Suprapubic skin (tissue), 4 donors: ENCODE data around the gene STARD9. TPM values are rescaled to one million over a fixed set of nuclear protein-coding genes. Genes with fewer than 3 reads are reported as not detected.

Source experiments
- DNase-seq, 2 donors: peaks; one replicate each; pipeline ENCODE4 v3.0.0-alpha.2; 2019; ENCODE audit warnings: low spot score in 2 of 2
- H3K27ac ChIP-seq: fragments of 200-600 bp; sonication (generic); one replicate; pipeline ENCODE4 v1.5.1; 2019
- H3K27me3 ChIP-seq: fragments of 200-600 bp; sonication (generic); one replicate; pipeline ENCODE4 v1.5.1; 2019
- H3K36me3 ChIP-seq: fragments of 200-600 bp; sonication (generic); one replicate; pipeline ENCODE4 v1.5.1; 2019
- H3K4me1 ChIP-seq: fragments of 200-600 bp; sonication (generic); one replicate; pipeline ENCODE4 v1.5.1; 2019
- H3K4me3 ChIP-seq: fragments of 200-600 bp; sonication (generic); one replicate; pipeline ENCODE4 v1.5.1; 2019; ENCODE audit warnings: mild to moderate bottlenecking
- H3K9me3 ChIP-seq: fragments of 200-600 bp; sonication (generic); one replicate; pipeline ENCODE4 v1.5.1; 2019
- CTCF ChIP-seq, 2 donors: fragments of 200-600 bp in 1 of 2; fragments of 450-650 bp in 1 of 2; sonication (generic) in 1 of 2; IDR thresholded peaks; one replicate each; pipeline ENCODE4 v1.5.1; 2016 to 2019; ENCODE audit warnings: antibody characterized with exemption in 2 of 2, mild to moderate bottlenecking in 1 of 2, moderate library complexity in 1 of 2
- EP300 ChIP-seq: sonication (generic); formaldehyde crosslinking; IDR thresholded peaks from one replicate; pipeline ENCODE4 v1.6.1; 2017; ENCODE audit warnings: antibody characterized with exemption
- POLR2A ChIP-seq, 2 donors: fragments of 450-650 bp; IDR thresholded peaks; one replicate each; pipeline ENCODE4 v1.6.1; 2017; ENCODE audit warnings: antibody characterized with exemption in 2 of 2, mild to moderate bottlenecking in 2 of 2, moderate library complexity in 2 of 2
- POLR2AphosphoS5 ChIP-seq, 3 donors: sonication (generic); formaldehyde crosslinking; IDR thresholded peaks; one replicate each; pipeline ENCODE4 v1.6.1; 2017; ENCODE audit warnings: antibody characterized with exemption in 3 of 3
- WGBS: methylation state at CpG from one replicate; pipeline ENCODE4 v1.1.5; 2018; 5-methylcytosine and 5-hydroxymethylcytosine counted together
- total RNA-seq, 4 donors: library from RNA; depleted of rRNA; stranded (reverse); fragments of >200 nt; gene quantifications; one replicate each; pipeline ENCODE4 v1.1.0, GENCODE V29; 2016

Gene STARD9
- total RNA-seq, 4 donors from 2014 or later, result 5.0 to 24.6 (median 7.6) TPM

- no peak for DNase-seq
These were observed 121.2 kb downstream of the STARD9 start for GRCh38 chr15:42696626-42697025.

GRCh38 chr15:42704492-42704926, 129.1 kb downstream of the STARD9 start:
- TF ChIP-seq POLR2AphosphoS5 (IDR thresholded peaks at IDR 0.05), result no peak
- peak; percentile 45 to 68 for TF ChIP-seq CTCF (IDR thresholded peaks at IDR 0.05)
- Histone ChIP-seq H3K36me3 (no peaks in the 10 kb centered on the region), H3K4me3 (no peak overlapping the region), H3K4me1 (peaks cover 5% of the 10 kb centered on the region), H3K27ac (no peak overlapping the region), H3K27me3 (no peaks in the 10 kb centered on the region), H3K9me3 (no peaks in the 10 kb centered on the region)
- no peak for DNase-seq
- WGBS, result 38% methylated on average over 4 of the region's 4 CpGs

More at GRCh38 chr15:42696626-42697025, 121.2 kb downstream of the STARD9 start:
- no peaks in the 10 kb centered on the region for H3K4me1 ChIP-seq
- H3K9me3 ChIP-seq, result no peaks in the 10 kb centered on the region
- H3K27me3 ChIP-seq, result no peaks in the 10 kb centered on the region
- 86% methylated on average over 5 of the region's 5 CpGs for WGBS
- peaks cover 31% of the 10 kb centered on the region for H3K36me3 ChIP-seq
- no peak overlapping the region for H3K4me3 ChIP-seq
- TF ChIP-seq POLR2A (IDR thresholded peaks at IDR 0.05) (no peak), EP300 (no peak), CTCF (IDR thresholded peaks at IDR 0.05) (no peak), POLR2AphosphoS5 (IDR thresholded peaks at IDR 0.05) (no peak)
- H3K27ac ChIP-seq, result no peak overlapping the region

- Histone ChIP-seq H3K9me3 (no peaks in the 10 kb centered on the region), H3K27ac (no peak overlapping the region), H3K4me3 (no peak overlapping the region), H3K27me3 (no peaks in the 10 kb centered on the region), H3K36me3 (no peaks in the 10 kb centered on the region), H3K4me1 (peaks cover 5% of the 10 kb centered on the region)
- 94% methylated on average over 5 of the region's 5 CpGs for WGBS
- TF ChIP-seq CTCF (IDR thresholded peaks at IDR 0.05), result no peak
- TF ChIP-seq EP300, result no peak
- no peak for TF ChIP-seq POLR2AphosphoS5 (IDR thresholded peaks at IDR 0.05)
- no peak for TF ChIP-seq POLR2A (IDR thresholded peaks at IDR 0.05)
- no peak for DNase-seq
These were observed 129.9 kb downstream of the STARD9 start for GRCh38 chr15:42705336-42705735.

- no peaks in the 10 kb centered on the region for H3K9me3 ChIP-seq
- TF ChIP-seq EP300 (no peak), CTCF (IDR thresholded peaks at IDR 0.05) (no peak), POLR2AphosphoS5 (IDR thresholded peaks at IDR 0.05) (no peak), POLR2A (IDR thresholded peaks at IDR 0.05) (no peak)
- H3K4me3 ChIP-seq, result no peak overlapping the region
- H3K27ac ChIP-seq, result no peak overlapping the region
- H3K27me3 ChIP-seq, result no peaks in the 10 kb centered on the region
- WGBS, result 56% methylated on average over 2 of the region's 2 CpGs
- no peak for DNase-seq
- peaks cover 5% of the 10 kb centered on the region for H3K4me1 ChIP-seq
- H3K36me3 ChIP-seq, result no peaks in the 10 kb centered on the region
These were observed 131.7 kb downstream of the STARD9 start for GRCh38 chr15:42707068-42707467.

GRCh38 chr15:42707873-42708544, 132.6 kb downstream of the STARD9 start:
- no peaks in the 10 kb centered on the region for H3K9me3 ChIP-seq
- H3K36me3 ChIP-seq, result no peaks in the 10 kb centered on the region
- no peak for DNase-seq
- no peak overlapping the region for H3K27ac ChIP-seq
- no peaks in the 10 kb centered on the region for H3K27me3 ChIP-seq
- no peak for TF ChIP-seq CTCF (IDR thresholded peaks at IDR 0.05)
- TF ChIP-seq POLR2A (IDR thresholded peaks at IDR 0.05), result no peak
- TF ChIP-seq POLR2AphosphoS5 (IDR thresholded peaks at IDR 0.05), result no peak
- TF ChIP-seq EP300, result no peak
- 76% methylated on average over 3 of the region's 3 CpGs for WGBS
- H3K4me3 ChIP-seq, result no peak overlapping the region
- H3K4me1 ChIP-seq, result peaks cover 5% of the 10 kb centered on the region
